GM19397 (cell line): ENCODE measurements around the gene WDTC1.

ENCODE experiments used
- ATAC-seq: cut with Tn5 transposase; IDR thresholded peaks from one replicate; pipeline ENCODE4 v1.9.1; 2021; ENCODE audit warnings: mild to moderate bottlenecking, moderate library complexity; ENCODE audit not compliant: unreplicated experiment

Gene WDTC1

DNA sequence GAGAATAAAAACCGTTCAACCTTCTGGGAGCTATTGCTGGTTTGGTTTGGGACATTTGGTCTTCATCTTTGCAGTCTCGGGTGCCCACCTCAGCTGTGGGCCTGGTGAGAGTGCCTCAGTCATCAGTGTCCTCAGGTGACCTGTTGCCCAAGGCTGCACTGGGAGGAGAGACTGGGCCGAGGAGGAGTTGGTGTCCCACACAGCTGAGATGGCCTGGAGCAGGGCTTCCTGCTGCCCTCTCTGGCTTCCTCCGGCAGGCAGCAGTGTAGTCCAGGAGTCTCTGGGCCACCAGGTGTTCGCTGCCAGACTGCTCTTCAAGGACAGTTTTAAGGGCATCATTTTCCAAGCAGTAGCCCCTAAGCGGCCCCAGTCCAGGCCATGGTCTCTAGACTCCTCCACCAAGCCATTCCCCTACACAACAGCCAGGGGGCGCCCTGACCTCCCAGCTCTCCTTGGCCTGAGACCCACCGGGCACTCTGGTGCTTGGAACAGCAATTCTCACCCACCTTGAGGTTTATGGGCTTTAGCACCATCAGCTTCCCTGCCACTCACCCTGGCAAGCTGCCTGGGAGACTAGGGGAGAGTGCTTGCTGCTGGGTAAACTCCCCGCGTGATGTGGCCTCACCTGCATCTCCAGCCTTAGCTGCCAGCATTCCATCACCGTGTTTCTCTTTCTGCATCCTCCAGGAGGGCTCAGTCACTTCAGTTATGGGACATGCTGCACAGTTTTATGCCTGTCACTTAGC, 98.3 kb downstream of the WDTC1 start:
- ATAC-seq: no peak

DNA sequence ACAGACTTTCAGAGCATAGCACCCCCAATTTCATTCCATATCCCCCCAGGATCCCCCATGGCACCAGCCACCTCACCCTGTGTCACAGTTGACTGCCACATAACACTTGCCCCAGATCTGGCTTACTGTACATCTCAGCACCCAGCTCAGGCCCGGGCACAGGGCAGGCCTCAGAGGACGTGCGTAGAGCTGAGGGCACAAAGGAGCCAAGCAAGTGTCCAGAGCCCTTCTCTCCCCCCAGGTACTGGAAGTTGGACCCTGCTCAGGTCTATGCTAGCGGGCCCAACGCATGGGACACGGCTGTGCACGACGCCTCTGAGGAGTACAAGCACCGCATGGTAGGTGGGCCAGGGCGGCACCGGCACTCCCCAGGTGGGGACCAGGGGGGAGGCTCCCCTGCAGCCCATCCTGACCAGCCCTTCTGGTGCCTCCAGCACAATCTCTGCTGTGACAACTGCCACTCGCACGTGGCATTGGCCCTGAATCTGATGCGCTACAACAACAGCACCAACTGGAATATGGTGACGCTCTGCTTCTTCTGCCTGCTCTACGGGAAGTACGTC, 99.4 kb downstream of the WDTC1 start:
- ATAC-seq: no peak

DNA sequence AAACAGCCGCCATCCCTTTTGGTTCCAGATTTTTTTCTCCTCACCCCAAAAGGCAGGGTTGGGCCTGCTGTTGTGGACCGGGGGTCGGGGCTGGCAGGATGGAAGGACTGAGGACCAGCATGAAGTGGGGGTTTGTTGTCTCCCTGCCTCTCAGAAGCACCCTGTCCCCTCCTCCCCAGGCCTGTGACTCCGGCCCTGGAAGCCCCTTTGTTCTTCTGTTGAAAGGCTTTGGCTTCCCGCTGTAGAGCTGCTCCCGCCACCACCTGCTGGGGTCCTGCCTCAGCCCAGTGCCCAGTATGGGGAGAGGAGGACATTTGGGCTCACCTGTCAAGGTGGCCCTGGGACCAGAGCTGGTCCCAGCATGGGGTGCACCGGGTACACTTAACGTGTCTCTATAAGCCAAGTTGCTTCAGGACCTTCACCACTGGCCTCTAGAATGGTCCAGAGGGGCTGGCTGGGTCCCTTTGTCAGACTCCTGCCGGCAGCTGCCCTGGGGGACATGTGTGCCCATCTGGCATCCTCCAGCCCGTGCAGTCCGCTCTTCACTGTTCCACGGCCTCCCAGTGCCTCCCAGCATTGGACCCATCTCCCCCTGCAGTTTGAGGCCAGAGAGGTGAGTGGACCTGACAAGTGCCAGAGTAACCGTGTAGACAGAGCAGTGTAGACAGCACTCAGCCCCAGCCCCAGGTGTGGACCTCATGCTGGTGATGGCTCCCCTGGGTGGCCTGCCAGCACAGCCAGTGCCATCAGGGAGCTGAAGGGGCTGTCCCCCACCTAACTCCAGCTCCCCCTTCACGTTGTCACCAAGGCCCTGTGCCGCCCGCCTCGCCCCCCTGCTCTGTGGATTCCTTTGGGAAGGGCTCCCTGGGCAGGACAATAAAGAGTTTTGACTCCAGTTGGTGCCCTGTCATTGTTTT, 101.3 kb downstream of the WDTC1 start:
- no peak for ATAC-seq

DNA sequence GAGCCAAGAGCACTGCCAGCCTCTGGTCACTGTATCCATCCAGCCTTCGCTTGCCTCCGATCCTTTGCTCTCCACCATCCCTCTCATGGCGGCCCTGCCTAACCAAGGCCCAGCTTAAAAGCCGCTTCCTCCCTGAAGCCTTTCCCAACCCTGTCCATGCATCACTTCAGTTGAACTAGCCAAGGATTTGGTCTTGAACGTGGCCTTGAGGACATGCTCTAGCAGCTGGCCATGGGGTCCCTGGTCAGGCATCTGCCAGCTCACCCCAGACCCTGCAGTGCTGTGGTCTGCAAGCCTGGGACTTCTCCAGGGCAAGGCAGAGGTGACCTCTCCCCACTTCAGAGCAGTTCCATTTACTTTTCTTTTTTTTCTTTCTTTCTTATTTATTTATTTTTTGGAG, 102.3 kb downstream of the WDTC1 start:
- ATAC-seq: no peak

DNA sequence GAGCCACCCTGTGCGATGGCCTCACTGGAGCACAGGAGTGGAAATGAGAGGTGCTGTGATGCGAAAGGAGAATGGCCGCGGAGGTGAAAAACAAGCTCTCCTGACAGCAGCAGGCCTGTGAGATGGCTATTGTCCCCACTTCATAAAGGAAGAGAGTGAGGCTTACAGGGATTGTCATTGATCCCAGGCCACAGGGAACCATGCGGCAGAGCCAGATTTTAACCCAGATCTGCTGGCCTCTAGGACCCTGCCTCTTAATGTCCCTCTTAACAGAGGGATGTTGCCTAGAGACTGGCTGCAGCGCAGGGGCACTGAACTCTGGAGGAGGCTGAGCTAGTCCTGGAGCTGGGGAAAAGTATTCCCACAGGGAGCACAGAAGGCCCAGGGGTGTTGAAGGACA, 104.3 kb downstream of the WDTC1 start:
- no peak for ATAC-seq

DNA sequence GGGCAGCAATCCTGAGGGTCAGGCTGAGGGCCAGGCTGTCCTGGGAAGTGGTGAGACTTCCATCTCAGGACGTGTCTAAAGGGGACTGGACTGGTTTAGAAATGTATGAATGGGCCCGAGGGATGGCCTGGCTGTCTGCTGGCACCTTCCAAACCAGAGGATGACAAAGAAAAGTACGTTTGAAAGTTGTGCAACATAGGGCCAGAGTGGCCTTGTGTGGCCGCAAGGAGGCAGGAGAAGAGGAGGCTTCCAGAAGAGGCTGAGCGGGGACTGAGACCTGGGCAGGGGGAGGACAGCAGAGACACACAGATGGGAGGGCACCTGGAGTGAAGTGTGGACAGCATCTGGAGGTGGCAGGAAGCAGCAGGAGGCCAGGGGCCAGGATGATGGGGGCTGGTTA, 104.8 kb downstream of the WDTC1 start:
- ATAC-seq: no peak

DNA sequence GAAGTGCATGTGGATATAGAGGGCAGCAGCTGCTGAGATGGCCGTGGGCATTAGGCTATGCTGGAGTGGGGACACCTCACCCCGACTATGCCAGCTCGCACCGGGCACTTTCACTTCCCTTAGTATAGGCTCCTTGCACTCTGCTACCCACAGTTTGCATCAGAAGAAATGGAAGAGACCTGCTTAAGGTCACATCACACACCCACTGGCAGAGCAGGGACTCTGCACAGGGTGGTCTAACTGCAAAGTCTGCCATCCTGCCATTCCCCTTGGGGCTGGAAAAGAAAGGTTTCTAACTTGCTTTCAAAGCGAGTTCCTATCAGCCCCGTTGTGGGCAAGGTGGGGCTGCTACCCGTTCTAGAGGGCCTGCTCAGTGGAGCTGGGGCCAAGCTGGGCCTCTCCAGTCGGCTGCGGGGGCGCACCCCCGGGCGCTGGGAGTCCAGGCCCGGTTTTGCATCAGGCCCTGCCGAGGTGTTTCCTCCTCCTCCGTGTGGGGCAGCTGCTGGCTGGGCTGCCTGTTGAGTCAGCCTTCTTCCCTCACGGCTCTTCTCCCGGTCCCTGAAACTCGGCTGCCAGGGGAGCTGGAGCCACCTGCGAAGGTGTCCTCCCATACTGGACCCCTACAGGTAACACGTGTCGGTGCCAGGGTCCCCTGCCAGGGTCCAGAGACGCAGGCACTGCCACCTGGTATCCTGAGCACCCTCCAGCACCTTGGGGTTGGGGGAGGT, 107.3 kb downstream of the WDTC1 start, which contains the start of gene SYTL1:
Gene SYTL1 (plus strand): TSS at position 498 of the 728 bp plus-strand sequence. CDS start 3,313 bp downstream, outside the sequence.
- peak; percentile 48 for ATAC-seq

DNA sequence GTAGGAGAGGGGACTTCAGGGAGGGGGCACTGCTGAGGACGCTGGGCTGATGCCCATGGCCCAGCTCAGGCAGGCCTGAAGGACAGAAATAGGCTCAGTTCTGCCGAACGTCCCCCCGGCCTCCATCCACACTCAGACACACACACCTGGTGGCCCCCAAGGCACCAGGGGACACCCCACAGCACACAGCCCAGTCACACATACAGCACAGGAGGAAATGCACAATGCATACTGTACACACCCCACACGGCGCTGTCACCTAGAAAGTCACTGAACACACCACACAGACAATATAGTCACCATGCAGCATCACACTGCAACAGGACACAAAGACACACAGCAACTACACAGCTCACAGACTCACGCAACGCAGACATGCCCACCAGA, 108.0 kb downstream of the WDTC1 start:
- ATAC-seq: no peak

DNA sequence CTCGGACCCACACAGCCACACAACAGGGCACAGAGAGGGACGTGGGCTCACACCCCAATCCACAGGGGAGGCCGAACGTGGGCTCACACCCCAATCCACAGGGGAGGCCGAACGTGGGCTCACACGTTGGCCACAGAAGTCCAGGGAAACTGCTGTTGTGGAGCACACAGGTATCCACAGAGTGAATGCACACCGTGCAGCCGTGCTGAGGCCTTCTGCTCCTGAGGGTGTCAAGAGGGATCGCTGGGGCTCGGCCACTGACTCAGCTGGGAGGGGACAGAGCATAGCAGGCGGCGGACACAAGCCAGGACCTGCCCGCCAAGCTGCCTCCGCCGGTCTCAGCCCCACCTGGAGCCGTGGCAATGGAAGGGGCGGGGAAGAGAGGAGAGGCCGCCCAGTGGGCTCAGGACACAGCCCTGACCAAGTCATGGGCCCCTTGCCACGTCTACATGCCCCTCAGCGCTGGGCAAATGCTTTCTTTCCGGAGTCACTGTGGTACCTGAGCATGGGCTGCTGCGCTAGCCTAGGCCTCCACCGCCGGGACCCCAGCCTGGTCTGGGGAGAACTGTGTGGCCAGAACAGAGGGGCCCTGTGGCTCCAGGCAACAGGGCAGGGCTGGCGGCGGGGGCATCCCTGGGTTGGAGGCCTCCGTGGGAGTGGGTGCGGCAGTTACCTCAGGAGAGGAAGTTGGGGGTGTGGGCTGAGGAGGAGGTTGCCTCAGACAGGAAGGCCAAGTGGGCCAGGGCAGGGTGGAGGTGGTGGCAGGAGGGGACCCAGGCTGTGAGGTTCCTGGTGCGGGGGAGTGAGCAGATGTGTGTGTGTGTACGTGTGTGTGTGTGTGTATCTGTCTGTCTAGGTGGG, 108.6 kb downstream of the WDTC1 start:
- no peak for ATAC-seq

DNA sequence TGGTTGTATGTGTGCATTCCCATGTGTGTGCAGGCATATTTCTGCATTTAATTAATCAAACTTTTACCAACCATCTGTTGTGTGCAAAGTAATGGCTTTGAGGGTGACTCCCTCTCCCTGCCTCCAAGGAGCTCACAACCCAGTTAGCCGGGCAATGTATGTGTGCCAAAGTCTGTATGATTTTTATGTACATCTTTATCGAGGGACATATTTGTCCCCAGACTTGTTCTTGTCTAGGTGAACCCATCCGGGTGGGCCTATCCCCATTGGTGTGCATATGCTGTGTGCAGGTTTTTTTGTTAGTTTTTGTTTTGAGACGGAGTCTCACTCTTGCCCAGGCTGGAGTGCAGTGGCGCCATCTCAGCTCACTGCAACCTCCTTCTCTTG, 109.2 kb downstream of the WDTC1 start:
- no peak for ATAC-seq

DNA sequence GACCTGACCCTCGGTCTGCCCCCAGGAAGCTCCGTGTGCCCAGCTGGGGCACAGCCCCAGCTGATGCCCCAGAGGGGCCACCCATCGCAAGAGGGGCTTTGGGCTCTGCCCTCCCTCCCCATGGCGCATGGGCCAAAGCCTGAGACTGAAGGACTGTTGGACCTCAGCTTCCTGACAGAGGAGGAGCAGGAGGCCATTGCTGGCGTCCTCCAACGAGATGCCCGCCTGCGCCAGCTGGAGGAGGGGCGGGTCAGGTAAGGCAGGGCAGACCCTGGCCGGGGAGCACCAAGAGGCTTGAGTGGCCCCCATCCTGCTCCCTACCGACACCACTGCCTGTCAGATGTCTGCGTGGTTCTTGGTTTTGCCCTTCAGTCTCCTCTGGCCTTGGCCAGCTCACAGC, 110.8 kb downstream of the WDTC1 start:
- ATAC-seq: no peak

DNA sequence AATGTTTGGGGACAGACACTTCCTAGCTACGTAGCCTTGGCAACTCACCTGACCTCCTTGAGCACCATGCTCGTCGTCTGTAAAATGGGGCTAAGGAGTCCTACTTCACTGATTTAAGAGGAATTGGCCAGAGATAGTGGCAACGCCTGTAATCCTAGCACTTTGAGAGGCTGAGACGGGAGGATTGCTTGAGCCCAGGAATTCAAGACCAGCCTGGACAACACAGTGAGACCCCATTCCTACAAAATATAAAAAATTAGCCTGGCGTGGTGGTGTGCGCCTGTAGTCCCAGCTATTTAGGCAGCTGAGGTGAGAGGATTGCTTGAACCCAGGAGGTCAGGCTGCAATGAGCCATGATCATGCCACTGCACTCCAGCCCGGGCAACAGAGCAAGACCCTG, 111.9 kb downstream of the WDTC1 start:
- no peak for ATAC-seq

DNA sequence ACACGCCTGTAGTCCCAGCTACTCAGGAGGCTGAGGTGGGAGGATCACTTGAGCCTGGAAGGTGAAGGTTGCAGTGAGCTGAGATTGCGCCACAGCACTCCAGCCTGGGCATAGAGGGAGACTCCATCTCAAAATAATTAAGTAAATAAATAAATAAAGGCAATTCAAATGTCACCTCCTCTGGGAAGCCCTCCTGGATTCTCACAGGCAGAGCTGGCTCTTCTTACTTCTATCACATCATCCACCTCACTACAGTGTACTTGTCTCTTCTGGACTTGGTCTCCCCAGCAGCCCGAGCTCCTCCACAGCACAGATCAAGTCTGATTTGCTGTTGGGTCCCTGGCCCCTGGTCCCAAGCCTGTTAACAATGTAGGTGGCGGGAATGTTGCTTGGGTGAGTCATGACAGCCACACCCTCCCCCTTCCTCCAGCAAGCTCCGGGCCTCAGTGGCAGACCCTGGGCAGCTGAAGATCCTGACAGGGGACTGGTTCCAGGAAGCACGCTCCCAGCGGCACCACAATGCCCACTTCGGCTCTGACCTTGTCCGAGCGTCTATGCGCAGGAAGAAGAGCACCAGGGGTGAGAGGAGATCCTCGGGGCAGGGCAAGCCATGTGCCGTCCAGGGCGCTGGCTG, 112.7 kb downstream of the WDTC1 start:
- ATAC-seq: no peak

DNA sequence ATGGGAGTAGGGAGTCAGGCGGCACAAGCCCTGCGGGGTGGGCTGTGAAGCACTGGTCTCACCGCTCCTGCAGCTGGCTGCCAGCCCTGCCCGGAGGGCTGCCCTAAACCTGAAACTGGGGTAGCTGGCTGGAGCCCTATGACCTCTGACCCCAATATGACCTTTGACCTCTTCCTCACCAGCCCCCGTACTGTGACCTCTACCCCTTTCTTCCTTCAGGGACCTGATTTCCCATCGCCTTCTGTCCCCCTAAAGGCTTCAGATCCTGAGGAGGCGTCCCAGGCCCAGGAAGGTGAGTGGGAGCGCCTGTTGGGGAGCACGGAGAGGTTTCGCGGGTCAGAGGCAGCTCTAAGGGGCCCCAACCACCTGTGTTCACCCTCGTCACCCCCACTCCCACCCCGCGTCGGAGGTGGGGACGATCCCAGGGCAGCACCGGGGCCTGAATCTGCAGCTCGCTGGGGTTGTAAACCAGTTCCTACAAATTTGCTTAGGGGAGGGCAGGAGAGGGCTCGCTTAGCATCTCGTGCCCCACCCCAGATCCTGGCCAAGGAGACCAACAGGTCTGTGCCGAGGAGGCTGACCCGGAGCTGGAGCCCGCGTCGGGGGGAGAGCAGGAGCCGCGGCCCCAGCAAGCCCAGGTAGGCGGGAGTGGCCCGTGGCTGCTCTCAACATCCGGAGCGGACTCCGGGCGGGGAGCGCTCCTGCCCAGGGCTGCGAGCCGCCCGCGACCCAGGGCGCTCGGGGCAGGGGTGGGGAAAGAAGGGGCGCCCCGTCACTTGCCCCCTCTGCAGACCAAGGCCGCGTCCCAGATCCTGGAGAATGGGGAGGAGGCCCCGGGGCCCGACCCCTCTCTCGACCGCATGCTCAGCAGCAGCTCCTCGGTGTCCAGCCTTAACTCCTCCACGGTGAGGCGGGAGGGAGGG, 114.7 kb downstream of the WDTC1 start:
- ATAC-seq: no peak

DNA sequence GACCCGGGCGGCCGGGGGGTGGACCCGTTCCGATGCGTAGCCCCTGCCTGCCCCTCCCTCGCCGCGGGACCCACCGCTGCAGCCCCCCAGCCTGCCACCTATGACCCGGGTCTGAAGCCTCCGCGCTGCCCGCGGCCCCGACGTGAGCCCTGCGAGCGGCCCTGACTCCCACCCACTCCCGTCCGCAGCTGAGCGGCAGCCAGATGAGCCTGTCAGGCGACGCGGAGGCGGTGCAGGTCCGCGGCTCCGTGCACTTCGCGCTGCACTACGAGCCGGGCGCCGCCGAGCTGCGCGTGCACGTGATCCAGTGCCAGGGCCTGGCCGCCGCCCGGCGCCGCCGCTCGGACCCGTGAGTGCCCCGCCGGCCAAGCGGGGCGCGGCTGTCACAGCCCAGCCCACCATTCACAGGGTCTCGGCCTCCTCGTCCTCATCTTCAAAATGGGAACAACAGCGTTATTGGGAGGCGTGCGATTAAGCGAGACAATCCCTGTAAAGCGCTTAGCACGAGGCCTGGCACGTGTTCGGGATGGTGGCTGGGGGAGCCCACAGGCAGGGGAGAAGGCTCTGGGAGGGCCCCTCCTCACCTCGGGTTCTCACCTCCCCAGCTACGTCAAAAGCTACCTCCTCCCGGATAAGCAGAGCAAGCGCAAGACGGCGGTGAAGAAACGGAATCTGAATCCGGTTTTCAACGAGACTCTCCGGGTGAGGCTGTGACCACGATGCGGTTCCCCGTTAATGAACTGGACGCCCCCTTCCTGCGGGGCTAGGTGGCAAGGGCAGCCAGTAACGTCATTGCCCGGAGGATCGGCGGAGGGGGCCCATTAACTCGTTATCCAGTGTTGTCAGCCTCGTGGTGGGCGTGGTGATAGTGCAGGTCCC, 115.6 kb downstream of the WDTC1 start:
- ATAC-seq: no peak

DNA sequence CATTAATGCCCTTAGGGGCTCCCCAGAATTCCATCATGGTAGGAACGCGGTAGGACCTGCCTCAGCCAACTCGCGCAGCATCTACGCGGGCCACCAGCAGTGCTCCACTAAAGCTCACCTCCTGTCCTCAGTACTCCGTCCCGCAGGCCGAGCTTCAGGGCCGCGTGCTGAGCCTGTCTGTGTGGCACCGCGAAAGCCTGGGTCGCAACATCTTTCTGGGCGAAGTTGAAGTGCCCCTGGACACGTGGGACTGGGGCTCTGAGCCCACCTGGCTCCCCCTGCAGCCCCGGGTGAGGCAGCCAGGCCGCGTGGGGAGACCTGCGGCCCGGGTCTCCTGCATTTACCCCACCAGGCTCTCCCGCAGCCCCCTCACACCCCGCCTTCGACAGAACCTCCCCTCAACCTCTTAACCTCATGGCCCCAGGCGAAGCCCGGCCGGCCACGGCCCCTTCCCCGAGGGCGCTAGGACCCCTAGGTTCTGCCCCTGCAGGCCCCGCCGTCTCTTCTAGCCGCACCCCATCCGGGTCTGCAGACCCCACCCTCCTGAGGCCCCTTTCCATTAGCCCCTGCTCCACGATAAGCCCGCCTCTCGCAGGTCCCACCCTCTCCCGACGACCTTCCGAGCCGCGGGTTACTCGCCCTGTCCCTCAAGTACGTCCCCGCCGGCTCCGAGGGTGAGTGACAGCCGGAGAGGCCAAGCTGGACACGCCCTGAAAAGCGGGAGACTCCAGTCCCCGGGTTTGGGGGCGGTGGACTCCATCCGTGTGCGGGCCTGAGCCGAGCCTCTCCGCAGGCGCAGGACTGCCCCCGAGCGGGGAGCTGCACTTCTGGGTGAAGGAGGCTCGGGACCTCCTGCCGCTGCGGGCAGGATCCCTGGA, 116.5 kb downstream of the WDTC1 start:
- ATAC-seq: no peak
